HepG2 (cell line): ENCODE data around the gene SEC14L5. TPM values are rescaled to one million over a fixed set of nuclear protein-coding genes. Genes with fewer than 3 reads are reported as not detected.

Experiments used
- AGO2 ChIP-seq: fragments of 200-400 bp; formaldehyde crosslinking; optimal IDR thresholded peaks from 2 replicates; pipeline ENCODE3; 2017; ENCODE audit warnings: mild to moderate bottlenecking, low read depth, low read length, moderate library complexity
- DMAP1 ChIP-seq: IDR thresholded peaks from 2 replicates; pipeline ENCODE4 v1.6.1; 2016
- EZH2 ChIP-seq: conservative IDR thresholded peaks from 2 replicates; pipeline ENCODE4 v1.6.1; 2012; ENCODE audit warnings: mild to moderate bottlenecking, low read depth, low read length, moderate library complexity
- ONECUT2 ChIP-seq: sonication (generic); formaldehyde crosslinking; IDR thresholded peaks from 2 replicates; pipeline ENCODE4 v1.4.0; 2020; ENCODE audit warnings: missing genetic modification reagents
- RFX1 ChIP-seq: fragments of 450-650 bp; IDR thresholded peaks from 2 replicates; pipeline ENCODE4 v1.6.1; 2017
- SOX13 ChIP-seq, 3 experiments: fragments of 450-650 bp in 1 of 3; sonication (generic) in 1 of 3; formaldehyde crosslinking in 1 of 3; IDR thresholded peaks in 2 of 3; conservative IDR thresholded peaks in 1 of 3; 2 replicates each; pipeline versions ENCODE4 v1.5.0 to v1.6.1; 2016 to 2020; ENCODE audit warnings: antibody characterized with exemption in 1 of 3, mild to moderate bottlenecking in 1 of 3, missing compliant biosample characterization in 1 of 3, missing genetic modification reagents in 1 of 3, moderate library complexity in 1 of 3
- STAT5B ChIP-seq: sonication (generic); formaldehyde crosslinking; IDR thresholded peaks from 2 replicates; pipeline ENCODE4 v1.4.0; 2020; ENCODE audit warnings: missing genetic modification reagents
- TEAD3 ChIP-seq: optimal IDR thresholded peaks from 2 replicates; pipeline ENCODE3; 2016; ENCODE audit warnings: borderline replicate concordance
- U2AF2 ChIP-seq: fragments of 200-400 bp; formaldehyde crosslinking; IDR thresholded peaks from 2 replicates; pipeline ENCODE4 v1.6.1; 2017; ENCODE audit warnings: low read depth, mild to moderate bottlenecking, low read length
- ZFAT ChIP-seq: sonication (generic); formaldehyde crosslinking; conservative IDR thresholded peaks from 2 replicates; pipeline ENCODE4 v1.8.1; 2023; ENCODE audit warnings: missing genetic modification reagents, inconsistent platforms
- ZNF251 ChIP-seq: sonication (generic); formaldehyde crosslinking; IDR thresholded peaks from 2 replicates; pipeline ENCODE4 v1.9.0; 2021; ENCODE audit warnings: mild to moderate bottlenecking, missing genetic modification reagents
- ZNF33A ChIP-seq: sonication (generic); formaldehyde crosslinking; IDR thresholded peaks from 2 replicates; pipeline ENCODE4 v1.5.1; 2020; ENCODE audit warnings: missing genetic modification reagents, mild to moderate bottlenecking, moderate library complexity, borderline replicate concordance
- ZNF383 ChIP-seq: sonication (generic); formaldehyde crosslinking; IDR thresholded peaks from 2 replicates; pipeline ENCODE4 v1.4.0; 2020; ENCODE audit warnings: missing genetic modification reagents, mild to moderate bottlenecking, borderline replicate concordance
- ZNF75D ChIP-seq: sonication (generic); formaldehyde crosslinking; IDR thresholded peaks from 2 replicates; pipeline ENCODE4 v1.8.1; 2023; ENCODE audit warnings: missing genetic modification reagents, mild to moderate bottlenecking, borderline replicate concordance
- ZNF777 ChIP-seq: sonication (generic); formaldehyde crosslinking; IDR thresholded peaks from 2 replicates; pipeline ENCODE4 v1.4.0; 2020; ENCODE audit warnings: missing genetic modification reagents
- ZNF781 ChIP-seq: sonication (generic); formaldehyde crosslinking; IDR thresholded peaks from 2 replicates; pipeline ENCODE4 v1.5.1; 2020; ENCODE audit warnings: borderline replicate concordance, mild to moderate bottlenecking, missing genetic modification reagents; ENCODE audit errors: not compliant biosample characterization
- polyA plus RNA-seq, 8 experiments: library from polyadenylated mRNA; depleted of rRNA in 3 of 8; stranded (reverse) in 7 of 8; unstranded in 1 of 8; fragments of >200 nt; fragmentation: Illumina TruSeq in 4 of 8; extraction: Trizol in 4 of 8; gene quantifications; 2 replicates each; pipeline versions ENCODE4 v1.2.1 to v1.2.3, GENCODE V29; 2011 to 2016; ENCODE audit warnings: low read depth in 4 of 8, missing spikeins in 1 of 8, mixed read lengths in 1 of 8; ENCODE audit not compliant: insufficient read depth in 1 of 8
- total RNA-seq, 5 experiments: library from RNA; depleted of rRNA; stranded (reverse); fragments of >200 nt; fragmentation: Illumina TruSeq; extraction: Trizol; gene quantifications; 2 replicates each; pipeline ENCODE4 v1.2.3, GENCODE V29; 2016; ENCODE audit warnings: low read depth in 1 of 5
- TF ChIP-seq, protein P1 (sequence below): sonication (generic); formaldehyde crosslinking; IDR thresholded peaks from 2 replicates; pipeline ENCODE4 v1.8.0; 2022; ENCODE audit warnings: mild to moderate bottlenecking, missing genetic modification reagents, borderline replicate concordance
- TF ChIP-seq, protein P2 (sequence below), 2 experiments: sonication (generic) in 1 of 2; formaldehyde crosslinking in 1 of 2; IDR thresholded peaks; 2 replicates each; pipeline versions ENCODE4 v1.5.1 to v1.6.1; 2011 to 2020; ENCODE audit warnings: borderline replicate concordance in 1 of 2, low read depth in 1 of 2, low read length in 1 of 2, mild to moderate bottlenecking in 1 of 2, missing genetic modification reagents in 1 of 2, moderate library complexity in 1 of 2
- TF ChIP-seq, protein P3 (sequence below): sonication (generic); formaldehyde crosslinking; IDR thresholded peaks from 2 replicates; pipeline ENCODE4 v1.4.0; 2020; ENCODE audit warnings: mild to moderate bottlenecking, missing genetic modification reagents
- TF ChIP-seq, protein P4 (sequence below): sonication (generic); formaldehyde crosslinking; IDR thresholded peaks from 2 replicates; pipeline ENCODE4; 2020; ENCODE audit warnings: missing genetic modification reagents, mild to moderate bottlenecking, borderline replicate concordance

Gene SEC14L5
- total and polyA plus RNA-seq, 2 of the 13 experiments (the other 11 are each of a cell fraction or from before 2014, with no cell fraction given) = 0.40 to 0.42 TPM

DNA sequence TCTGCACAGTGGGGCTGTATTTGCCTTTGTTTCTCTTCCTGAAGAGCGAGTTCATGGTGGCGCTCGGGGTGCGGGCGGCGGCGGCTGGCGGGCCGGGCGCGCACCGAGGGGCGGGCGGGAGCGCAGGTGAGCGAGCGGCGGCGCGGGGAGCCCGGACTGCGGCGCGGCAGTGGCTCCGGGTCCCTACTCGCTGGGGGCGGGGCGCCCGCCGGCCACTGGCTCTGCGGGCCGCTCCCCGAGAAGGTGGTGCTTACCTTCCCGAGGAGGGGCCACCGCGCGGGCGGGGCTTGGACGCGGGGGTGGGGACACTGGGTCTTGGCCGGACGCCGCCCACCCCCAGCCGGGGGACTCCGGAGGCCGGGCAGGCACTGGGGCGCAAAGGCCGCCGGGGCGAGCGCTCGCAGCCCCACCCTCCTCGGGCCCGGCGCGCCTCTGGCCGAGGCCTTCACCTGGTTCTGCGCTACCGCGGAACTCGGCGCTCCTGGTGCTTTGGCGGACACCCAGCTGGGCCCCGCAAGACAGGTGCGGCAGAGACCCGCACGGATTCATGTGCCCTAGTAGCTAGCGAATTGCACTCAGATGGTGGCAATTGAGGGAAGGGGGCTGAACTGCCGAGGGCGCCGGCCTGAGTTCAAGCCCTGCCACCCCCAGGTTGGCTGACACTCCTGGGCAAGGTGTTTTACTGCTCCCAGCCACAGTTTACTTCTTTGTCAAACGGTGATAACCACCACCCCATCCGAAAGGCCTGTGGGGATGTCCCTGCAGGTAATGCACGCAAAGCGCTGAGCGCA lies 20.9 kb upstream of the SEC14L5 start, which contains the start of gene PPL (continued):
- TF ChIP-seq, protein P1, sequence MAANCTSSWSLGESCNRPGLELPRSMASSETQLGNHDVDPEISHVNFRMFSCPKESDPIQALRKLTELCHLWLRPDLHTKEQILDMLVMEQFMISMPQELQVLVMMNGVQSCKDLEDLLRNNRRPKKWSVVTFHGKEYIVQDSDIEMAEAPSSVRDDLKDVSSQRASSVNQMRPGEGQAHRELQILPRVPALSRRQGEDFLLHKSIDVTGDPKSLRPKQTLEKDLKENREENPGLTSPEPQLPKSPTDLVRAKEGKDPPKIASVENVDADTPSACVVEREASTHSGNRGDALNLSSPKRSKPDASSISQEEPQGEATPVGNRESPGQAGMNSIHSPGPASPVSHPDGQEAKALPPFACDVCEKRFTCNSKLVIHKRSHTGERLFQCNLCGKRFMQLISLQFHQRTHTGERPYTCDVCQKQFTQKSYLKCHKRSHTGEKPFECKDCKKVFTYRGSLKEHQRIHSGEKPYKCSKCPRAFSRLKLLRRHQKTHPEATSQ (CRISPR knock-in tag) = no peak
- TF ChIP-seq U2AF2 (no peak), ZNF777 (CRISPR knock-in tag) (no peak), DMAP1 (CRISPR knock-in tag) (no peak), RFX1 (no peak), TEAD3 (CRISPR knock-in tag) (no peak), EZH2 (no peak), SOX13 (IDR thresholded peaks at IDR 0.05) (no peak), SOX13 (CRISPR knock-in tag; conservative IDR thresholded peaks at IDR 0.05 in 1 of 2, IDR thresholded peaks at IDR 0.05 in 1 of 2) (peak in 1 of 2 experiments; percentile 26; a peak in 1 of 4 replicates), ZFAT (no peak), ZNF383 (CRISPR knock-in tag) (peak; percentile 88; the same call in 1 of the 2 replicates), ZNF251 (no peak), ZNF781 (no peak), ONECUT2 (CRISPR knock-in tag) (no peak), AGO2 (no peak), ZNF33A (no peak), STAT5B (CRISPR knock-in tag) (no peak), ZNF75D (no peak)
- TF ChIP-seq, protein P2, sequence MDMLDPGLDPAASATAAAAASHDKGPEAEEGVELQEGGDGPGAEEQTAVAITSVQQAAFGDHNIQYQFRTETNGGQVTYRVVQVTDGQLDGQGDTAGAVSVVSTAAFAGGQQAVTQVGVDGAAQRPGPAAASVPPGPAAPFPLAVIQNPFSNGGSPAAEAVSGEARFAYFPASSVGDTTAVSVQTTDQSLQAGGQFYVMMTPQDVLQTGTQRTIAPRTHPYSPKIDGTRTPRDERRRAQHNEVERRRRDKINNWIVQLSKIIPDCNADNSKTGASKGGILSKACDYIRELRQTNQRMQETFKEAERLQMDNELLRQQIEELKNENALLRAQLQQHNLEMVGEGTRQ (IDR thresholded peaks at IDR 0.05; ENCODE audit: low read depth, low read length) = no peak
- TF ChIP-seq, protein P2 (CRISPR knock-in tag; IDR thresholded peaks at IDR 0.05; ENCODE audit: borderline replicate concordance) = no peak
- TF ChIP-seq, protein P3, sequence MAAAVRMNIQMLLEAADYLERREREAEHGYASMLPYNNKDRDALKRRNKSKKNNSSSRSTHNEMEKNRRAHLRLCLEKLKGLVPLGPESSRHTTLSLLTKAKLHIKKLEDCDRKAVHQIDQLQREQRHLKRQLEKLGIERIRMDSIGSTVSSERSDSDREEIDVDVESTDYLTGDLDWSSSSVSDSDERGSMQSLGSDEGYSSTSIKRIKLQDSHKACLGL = peak; percentile 34; the same call in 1 of the 2 replicates
- TF ChIP-seq, protein P4, sequence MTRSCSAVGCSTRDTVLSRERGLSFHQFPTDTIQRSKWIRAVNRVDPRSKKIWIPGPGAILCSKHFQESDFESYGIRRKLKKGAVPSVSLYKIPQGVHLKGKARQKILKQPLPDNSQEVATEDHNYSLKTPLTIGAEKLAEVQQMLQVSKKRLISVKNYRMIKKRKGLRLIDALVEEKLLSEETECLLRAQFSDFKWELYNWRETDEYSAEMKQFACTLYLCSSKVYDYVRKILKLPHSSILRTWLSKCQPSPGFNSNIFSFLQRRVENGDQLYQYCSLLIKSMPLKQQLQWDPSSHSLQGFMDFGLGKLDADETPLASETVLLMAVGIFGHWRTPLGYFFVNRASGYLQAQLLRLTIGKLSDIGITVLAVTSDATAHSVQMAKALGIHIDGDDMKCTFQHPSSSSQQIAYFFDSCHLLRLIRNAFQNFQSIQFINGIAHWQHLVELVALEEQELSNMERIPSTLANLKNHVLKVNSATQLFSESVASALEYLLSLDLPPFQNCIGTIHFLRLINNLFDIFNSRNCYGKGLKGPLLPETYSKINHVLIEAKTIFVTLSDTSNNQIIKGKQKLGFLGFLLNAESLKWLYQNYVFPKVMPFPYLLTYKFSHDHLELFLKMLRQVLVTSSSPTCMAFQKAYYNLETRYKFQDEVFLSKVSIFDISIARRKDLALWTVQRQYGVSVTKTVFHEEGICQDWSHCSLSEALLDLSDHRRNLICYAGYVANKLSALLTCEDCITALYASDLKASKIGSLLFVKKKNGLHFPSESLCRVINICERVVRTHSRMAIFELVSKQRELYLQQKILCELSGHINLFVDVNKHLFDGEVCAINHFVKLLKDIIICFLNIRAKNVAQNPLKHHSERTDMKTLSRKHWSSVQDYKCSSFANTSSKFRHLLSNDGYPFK = peak; percentile 21
